PC-9 (cell line): ENCODE results near the gene FST.

Source experiments
- EZH2 ChIP-seq: fragments of 200-600 bp; sonication (generic); IDR thresholded peaks from 2 replicates; pipeline ENCODE4 v1.8.0; 2017; ENCODE audit warnings: antibody characterized with exemption, low read depth
- TF ChIP-seq, protein P1 (sequence below): fragments of 200-600 bp; sonication (generic); conservative IDR thresholded peaks from 2 replicates; pipeline ENCODE4 v1.6.1; 2017; ENCODE audit warnings: mixed run types, antibody characterized with exemption, mild to moderate bottlenecking, moderate library complexity

DNA sequence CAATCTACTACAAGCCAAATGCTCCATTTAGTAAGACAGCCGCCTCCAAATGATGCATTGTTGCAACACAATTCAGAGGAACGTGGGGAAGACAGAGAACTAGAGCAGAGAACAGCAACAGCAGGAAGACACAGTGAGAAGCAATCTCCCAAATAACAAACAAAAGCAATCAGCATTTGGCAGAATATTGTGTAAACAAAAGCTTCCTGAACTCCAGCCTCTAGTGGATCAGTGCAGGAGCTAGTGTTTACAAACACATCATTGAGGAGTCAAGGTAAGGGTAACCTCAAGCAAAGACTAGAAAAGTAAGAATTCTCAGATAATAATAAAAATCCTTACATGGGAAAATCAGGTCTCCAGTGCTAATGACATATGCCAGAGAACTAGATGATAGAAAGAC, 20.6 kb downstream of the FST start:
- TF ChIP-seq, protein P1, sequence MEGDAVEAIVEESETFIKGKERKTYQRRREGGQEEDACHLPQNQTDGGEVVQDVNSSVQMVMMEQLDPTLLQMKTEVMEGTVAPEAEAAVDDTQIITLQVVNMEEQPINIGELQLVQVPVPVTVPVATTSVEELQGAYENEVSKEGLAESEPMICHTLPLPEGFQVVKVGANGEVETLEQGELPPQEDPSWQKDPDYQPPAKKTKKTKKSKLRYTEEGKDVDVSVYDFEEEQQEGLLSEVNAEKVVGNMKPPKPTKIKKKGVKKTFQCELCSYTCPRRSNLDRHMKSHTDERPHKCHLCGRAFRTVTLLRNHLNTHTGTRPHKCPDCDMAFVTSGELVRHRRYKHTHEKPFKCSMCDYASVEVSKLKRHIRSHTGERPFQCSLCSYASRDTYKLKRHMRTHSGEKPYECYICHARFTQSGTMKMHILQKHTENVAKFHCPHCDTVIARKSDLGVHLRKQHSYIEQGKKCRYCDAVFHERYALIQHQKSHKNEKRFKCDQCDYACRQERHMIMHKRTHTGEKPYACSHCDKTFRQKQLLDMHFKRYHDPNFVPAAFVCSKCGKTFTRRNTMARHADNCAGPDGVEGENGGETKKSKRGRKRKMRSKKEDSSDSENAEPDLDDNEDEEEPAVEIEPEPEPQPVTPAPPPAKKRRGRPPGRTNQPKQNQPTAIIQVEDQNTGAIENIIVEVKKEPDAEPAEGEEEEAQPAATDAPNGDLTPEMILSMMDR, result no peak
- no peak for TF ChIP-seq EZH2
